GM12892 (cell line): ENCODE measurements around the gene ALG3.

Experiments used
- POLR2A ChIP-seq: IDR thresholded peaks from 2 replicates; pipeline ENCODE4 v1.6.1; 2011; ENCODE audit warnings: low read depth, low read length, control low read depth
- POLR2AphosphoS5 ChIP-seq: IDR thresholded peaks from 2 replicates; pipeline ENCODE4 v1.6.1; 2011; ENCODE audit warnings: low read depth, low read length, control low read depth
- TAF1 ChIP-seq: IDR thresholded peaks from 2 replicates; pipeline ENCODE4 v1.6.1; 2011; ENCODE audit warnings: low read depth, mild to moderate bottlenecking, control low read depth, low read length, borderline replicate concordance

- TF ChIP-seq POLR2A (no peak), POLR2AphosphoS5 (no peak), TAF1 (no peak)
These were observed 39.4 kb downstream of the ALG3 start for GRCh38 chr3:184209146-184209923.
